ENCODE data around the gene SS18. TPM values are rescaled to one million over a fixed set of nuclear protein-coding genes. Genes with fewer than 3 reads are reported as not detected.

The SS18 gene
- total and polyA plus RNA-seq, 2 of the 13 experiments (the other 11 are each of a cell fraction or from before 2014, with no cell fraction given), result 49.2 to 82.7 TPM

DNA sequence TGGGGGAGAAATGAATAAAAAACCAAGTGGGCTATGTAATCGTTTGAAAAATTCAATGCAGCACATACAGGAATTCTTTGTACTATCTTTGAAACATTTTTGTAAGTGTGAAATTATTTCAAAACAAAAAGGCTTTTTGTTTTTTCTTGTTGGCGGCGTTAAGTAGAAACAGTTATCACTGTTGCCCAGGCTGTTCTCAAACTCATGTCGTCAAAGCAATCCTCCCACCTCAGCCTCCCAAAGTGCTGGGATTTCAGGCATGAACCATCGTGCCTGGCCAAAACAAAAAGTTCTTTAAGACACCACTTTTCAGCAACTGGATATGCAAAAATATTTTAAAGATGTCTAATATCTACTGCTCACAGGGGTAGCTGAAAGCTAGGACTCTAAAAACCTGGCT, 5.4 kb downstream of the SS18 start:
- Histone ChIP-seq H3K36me3 (replicated peaks in 1 of 2; ENCODE audit: control insufficient read depth in 1 of 2, insufficient read depth in 2 of 2, low read length in 2 of 2) (peaks cover 0 to 41% of the 10 kb centered on the region in 2 experiments; a peak in 4 of 5 replicates), H3K4me3 (replicated peaks in 1 of 3; ENCODE audit: insufficient read depth in 1 of 3, low read depth in 2 of 3, low read length in 3 of 3) (no peak overlapping the region), H3K27me3 (ENCODE audit: control insufficient read depth in 1 of 2, insufficient read depth in 2 of 2, low read length in 2 of 2) (no peaks in the 10 kb centered on the region), H3K4me2 (ENCODE audit: low read depth, low read length) (no peak overlapping the region), H4K20me1 (ENCODE audit: insufficient read depth, low read length) (peaks cover 10% of the 10 kb centered on the region; the same call in 1 of the 2 replicates), H2AFZ (ENCODE audit: low read length) (no peak overlapping the region), H3K9ac (ENCODE audit: insufficient read depth, low read depth, low read length) (no peak overlapping the region), H3K4me1 (ENCODE audit: insufficient read depth, low read length) (peaks cover 19% of the 10 kb centered on the region), H3K27ac (ENCODE audit: extremely low read length, insufficient read depth, low read length) (no peak overlapping the region), H3K9me3 (ENCODE audit: low read length) (no peaks in the 10 kb centered on the region), H3K79me2 (ENCODE audit: insufficient read depth, low read length) (peaks cover 35% of the 10 kb centered on the region)
- ChIA-PET POLR2A (no interaction called here), CTCF (ENCODE audit: low intra/inter-chr PET ratio, low total read pairs) (no interaction called here)
- TF ChIP-seq CCDC6 (CRISPR knock-in tag; IDR thresholded peaks at IDR 0.05) (no peak), NFIC (IDR thresholded peaks at IDR 0.05; ENCODE audit: low read length) (no peak), ZMYM4 (CRISPR knock-in tag; IDR thresholded peaks at IDR 0.05) (no peak), ZNF776 (CRISPR knock-in tag; IDR thresholded peaks at IDR 0.05) (no peak), U2AF2 (IDR thresholded peaks at IDR 0.05; ENCODE audit: low read depth, low read length) (no peak), CAMTA2 (CRISPR knock-in tag; IDR thresholded peaks at IDR 0.05; ENCODE audit: borderline replicate concordance) (no peak), HHEX (CRISPR knock-in tag; IDR thresholded peaks at IDR 0.05) (no peak), NFKBIZ (CRISPR knock-in tag; IDR thresholded peaks at IDR 0.05) (no peak), ETV5 (CRISPR knock-in tag; IDR thresholded peaks at IDR 0.05; ENCODE audit: borderline replicate concordance) (no peak), ZBTB3 (CRISPR knock-in tag; IDR thresholded peaks at IDR 0.05; ENCODE audit: borderline replicate concordance, low read depth) (no peak), NFKB2 (CRISPR knock-in tag; IDR thresholded peaks at IDR 0.05; ENCODE audit: borderline replicate concordance) (no peak), ZNF563 (CRISPR knock-in tag; IDR thresholded peaks at IDR 0.05) (no peak), RBM22 (optimal IDR thresholded peaks at IDR 0.05; ENCODE audit: low read length) (no peak)
- TF ChIP-seq, protein P1, sequence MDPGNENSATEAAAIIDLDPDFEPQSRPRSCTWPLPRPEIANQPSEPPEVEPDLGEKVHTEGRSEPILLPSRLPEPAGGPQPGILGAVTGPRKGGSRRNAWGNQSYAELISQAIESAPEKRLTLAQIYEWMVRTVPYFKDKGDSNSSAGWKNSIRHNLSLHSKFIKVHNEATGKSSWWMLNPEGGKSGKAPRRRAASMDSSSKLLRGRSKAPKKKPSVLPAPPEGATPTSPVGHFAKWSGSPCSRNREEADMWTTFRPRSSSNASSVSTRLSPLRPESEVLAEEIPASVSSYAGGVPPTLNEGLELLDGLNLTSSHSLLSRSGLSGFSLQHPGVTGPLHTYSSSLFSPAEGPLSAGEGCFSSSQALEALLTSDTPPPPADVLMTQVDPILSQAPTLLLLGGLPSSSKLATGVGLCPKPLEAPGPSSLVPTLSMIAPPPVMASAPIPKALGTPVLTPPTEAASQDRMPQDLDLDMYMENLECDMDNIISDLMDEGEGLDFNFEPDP (CRISPR knock-in tag; conservative IDR thresholded peaks at IDR 0.05), result no peak
- TF ChIP-seq, protein P2, sequence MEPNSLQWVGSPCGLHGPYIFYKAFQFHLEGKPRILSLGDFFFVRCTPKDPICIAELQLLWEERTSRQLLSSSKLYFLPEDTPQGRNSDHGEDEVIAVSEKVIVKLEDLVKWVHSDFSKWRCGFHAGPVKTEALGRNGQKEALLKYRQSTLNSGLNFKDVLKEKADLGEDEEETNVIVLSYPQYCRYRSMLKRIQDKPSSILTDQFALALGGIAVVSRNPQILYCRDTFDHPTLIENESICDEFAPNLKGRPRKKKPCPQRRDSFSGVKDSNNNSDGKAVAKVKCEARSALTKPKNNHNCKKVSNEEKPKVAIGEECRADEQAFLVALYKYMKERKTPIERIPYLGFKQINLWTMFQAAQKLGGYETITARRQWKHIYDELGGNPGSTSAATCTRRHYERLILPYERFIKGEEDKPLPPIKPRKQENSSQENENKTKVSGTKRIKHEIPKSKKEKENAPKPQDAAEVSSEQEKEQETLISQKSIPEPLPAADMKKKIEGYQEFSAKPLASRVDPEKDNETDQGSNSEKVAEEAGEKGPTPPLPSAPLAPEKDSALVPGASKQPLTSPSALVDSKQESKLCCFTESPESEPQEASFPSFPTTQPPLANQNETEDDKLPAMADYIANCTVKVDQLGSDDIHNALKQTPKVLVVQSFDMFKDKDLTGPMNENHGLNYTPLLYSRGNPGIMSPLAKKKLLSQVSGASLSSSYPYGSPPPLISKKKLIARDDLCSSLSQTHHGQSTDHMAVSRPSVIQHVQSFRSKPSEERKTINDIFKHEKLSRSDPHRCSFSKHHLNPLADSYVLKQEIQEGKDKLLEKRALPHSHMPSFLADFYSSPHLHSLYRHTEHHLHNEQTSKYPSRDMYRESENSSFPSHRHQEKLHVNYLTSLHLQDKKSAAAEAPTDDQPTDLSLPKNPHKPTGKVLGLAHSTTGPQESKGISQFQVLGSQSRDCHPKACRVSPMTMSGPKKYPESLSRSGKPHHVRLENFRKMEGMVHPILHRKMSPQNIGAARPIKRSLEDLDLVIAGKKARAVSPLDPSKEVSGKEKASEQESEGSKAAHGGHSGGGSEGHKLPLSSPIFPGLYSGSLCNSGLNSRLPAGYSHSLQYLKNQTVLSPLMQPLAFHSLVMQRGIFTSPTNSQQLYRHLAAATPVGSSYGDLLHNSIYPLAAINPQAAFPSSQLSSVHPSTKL (CRISPR knock-in tag; IDR thresholded peaks at IDR 0.05), result no peak
- TF ChIP-seq, protein P3, sequence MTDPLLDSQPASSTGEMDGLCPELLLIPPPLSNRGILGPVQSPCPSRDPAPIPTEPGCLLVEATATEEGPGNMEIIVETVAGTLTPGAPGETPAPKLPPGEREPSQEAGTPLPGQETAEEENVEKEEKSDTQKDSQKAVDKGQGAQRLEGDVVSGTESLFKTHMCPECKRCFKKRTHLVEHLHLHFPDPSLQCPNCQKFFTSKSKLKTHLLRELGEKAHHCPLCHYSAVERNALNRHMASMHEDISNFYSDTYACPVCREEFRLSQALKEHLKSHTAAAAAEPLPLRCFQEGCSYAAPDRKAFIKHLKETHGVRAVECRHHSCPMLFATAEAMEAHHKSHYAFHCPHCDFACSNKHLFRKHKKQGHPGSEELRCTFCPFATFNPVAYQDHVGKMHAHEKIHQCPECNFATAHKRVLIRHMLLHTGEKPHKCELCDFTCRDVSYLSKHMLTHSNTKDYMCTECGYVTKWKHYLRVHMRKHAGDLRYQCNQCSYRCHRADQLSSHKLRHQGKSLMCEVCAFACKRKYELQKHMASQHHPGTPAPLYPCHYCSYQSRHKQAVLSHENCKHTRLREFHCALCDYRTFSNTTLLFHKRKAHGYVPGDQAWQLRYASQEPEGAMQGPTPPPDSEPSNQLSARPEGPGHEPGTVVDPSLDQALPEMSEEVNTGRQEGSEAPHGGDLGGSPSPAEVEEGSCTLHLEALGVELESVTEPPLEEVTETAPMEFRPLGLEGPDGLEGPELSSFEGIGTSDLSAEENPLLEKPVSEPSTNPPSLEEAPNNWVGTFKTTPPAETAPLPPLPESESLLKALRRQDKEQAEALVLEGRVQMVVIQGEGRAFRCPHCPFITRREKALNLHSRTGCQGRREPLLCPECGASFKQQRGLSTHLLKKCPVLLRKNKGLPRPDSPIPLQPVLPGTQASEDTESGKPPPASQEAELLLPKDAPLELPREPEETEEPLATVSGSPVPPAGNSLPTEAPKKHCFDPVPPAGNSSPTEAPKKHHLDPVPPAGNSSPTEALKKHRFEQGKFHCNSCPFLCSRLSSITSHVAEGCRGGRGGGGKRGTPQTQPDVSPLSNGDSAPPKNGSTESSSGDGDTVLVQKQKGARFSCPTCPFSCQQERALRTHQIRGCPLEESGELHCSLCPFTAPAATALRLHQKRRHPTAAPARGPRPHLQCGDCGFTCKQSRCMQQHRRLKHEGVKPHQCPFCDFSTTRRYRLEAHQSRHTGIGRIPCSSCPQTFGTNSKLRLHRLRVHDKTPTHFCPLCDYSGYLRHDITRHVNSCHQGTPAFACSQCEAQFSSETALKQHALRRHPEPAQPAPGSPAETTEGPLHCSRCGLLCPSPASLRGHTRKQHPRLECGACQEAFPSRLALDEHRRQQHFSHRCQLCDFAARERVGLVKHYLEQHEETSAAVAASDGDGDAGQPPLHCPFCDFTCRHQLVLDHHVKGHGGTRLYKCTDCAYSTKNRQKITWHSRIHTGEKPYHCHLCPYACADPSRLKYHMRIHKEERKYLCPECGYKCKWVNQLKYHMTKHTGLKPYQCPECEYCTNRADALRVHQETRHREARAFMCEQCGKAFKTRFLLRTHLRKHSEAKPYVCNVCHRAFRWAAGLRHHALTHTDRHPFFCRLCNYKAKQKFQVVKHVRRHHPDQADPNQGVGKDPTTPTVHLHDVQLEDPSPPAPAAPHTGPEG (CRISPR knock-in tag; IDR thresholded peaks at IDR 0.05), result no peak
- in situ Hi-C loops (cut with HindIII; ENCODE audit: extremely low pct_ligation_motif_present, low pct_unique_long_range_greater_than_20kb) (no loop called here), intact Hi-C loops (cut with micrococcal nuclease; ENCODE audit: unreplicated experiment) (no loop called here)
- no TSS peak for BruUV-seq (replicated peaks)
- DNase-seq (ENCODE audit: low spot score) (no peak), FAIRE-seq (no peak), ATAC-seq (no peak)
- WGBS (ENCODE audit: low lambda C conversion rate), result 97% methylated on average over 5 of the region's 5 CpGs

All from HepG2 (cell line).